ENCODE results near the gene KCNMB4. TPM values are rescaled to one million over a fixed set of nuclear protein-coding genes. Genes with fewer than 3 reads are reported as not detected.

Gene KCNMB4
- total and polyA plus RNA-seq, 4 donors, result 0.46 to 1.3 (median 0.65) TPM

GRCh38 chr12:70383484-70383883, 17.4 kb downstream of the KCNMB4 start (continued):
- TF ChIP-seq, protein P1, sequence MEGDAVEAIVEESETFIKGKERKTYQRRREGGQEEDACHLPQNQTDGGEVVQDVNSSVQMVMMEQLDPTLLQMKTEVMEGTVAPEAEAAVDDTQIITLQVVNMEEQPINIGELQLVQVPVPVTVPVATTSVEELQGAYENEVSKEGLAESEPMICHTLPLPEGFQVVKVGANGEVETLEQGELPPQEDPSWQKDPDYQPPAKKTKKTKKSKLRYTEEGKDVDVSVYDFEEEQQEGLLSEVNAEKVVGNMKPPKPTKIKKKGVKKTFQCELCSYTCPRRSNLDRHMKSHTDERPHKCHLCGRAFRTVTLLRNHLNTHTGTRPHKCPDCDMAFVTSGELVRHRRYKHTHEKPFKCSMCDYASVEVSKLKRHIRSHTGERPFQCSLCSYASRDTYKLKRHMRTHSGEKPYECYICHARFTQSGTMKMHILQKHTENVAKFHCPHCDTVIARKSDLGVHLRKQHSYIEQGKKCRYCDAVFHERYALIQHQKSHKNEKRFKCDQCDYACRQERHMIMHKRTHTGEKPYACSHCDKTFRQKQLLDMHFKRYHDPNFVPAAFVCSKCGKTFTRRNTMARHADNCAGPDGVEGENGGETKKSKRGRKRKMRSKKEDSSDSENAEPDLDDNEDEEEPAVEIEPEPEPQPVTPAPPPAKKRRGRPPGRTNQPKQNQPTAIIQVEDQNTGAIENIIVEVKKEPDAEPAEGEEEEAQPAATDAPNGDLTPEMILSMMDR (IDR thresholded peaks at IDR 0.05; ENCODE audit: low read depth, low read length, missing input control), result no peak
- no peak for TF ChIP-seq ZBTB33 (IDR thresholded peaks at IDR 0.05)
- TF ChIP-seq RAD21 (IDR thresholded peaks at IDR 0.05), result no peak
- no peak for TF ChIP-seq NR2F2 (IDR thresholded peaks at IDR 0.05)
- no peak for TF ChIP-seq JUND (IDR thresholded peaks at IDR 0.05)

DNA sequence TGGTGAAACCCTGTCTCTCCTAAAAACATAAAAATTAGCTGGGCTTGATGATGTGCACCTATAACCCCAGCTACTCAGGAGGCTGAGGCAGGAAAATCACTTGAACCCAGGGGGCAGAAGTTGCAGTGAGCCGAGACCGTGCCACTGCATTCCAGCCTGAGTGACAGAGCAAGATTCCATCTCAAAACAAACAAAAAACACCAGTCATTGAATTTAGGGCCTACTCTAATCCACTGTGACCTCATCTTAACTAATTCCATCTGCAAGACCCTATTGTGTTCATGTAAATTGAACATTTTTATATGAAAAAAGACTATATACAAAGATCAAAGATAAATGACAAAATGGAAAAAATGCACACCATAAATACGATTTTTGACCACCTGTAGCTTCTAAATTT, 17.8 kb downstream of the KCNMB4 start:
- 83% methylated on average over 3 of the region's 3 CpGs for WGBS
- H3K9me3 ChIP-seq (ENCODE audit: control insufficient read depth in 4 of 4, low read length in 3 of 4), result peaks cover 0 to 2% (median 0%) of the 10 kb centered on the region in 4 donors
- H3K9ac ChIP-seq (ENCODE audit: low read depth in 1 of 2, low read length in 2 of 2), result no peak overlapping the region
- no peak overlapping the region for H3K27ac ChIP-seq (ENCODE audit: low read depth in 1 of 2, low read length in 2 of 2)
- H3K27me3 ChIP-seq (ENCODE audit: control insufficient read depth in 4 of 4, insufficient read depth in 4 of 4, low read length in 3 of 4), result no peaks in the 10 kb centered on the region
- H3K4me1 ChIP-seq (ENCODE audit: control insufficient read depth in 4 of 4, insufficient read depth in 4 of 4, low read length in 3 of 4), result no peaks in the 10 kb centered on the region
- no peak overlapping the region for H3K4me3 ChIP-seq (ENCODE audit: low read depth in 1 of 3, low read length in 3 of 3)
- DNase-seq (ENCODE audit: low spot score), result no peak
- H3K36me3 ChIP-seq (ENCODE audit: control insufficient read depth in 4 of 4, insufficient read depth in 3 of 4, low read depth in 1 of 4, low read length in 3 of 4), result no peaks in the 10 kb centered on the region
- no peak for TF ChIP-seq YY1 (IDR thresholded peaks at IDR 0.05)
- no peak for TF ChIP-seq NR2F2 (IDR thresholded peaks at IDR 0.05)
- TF ChIP-seq, protein P2, sequence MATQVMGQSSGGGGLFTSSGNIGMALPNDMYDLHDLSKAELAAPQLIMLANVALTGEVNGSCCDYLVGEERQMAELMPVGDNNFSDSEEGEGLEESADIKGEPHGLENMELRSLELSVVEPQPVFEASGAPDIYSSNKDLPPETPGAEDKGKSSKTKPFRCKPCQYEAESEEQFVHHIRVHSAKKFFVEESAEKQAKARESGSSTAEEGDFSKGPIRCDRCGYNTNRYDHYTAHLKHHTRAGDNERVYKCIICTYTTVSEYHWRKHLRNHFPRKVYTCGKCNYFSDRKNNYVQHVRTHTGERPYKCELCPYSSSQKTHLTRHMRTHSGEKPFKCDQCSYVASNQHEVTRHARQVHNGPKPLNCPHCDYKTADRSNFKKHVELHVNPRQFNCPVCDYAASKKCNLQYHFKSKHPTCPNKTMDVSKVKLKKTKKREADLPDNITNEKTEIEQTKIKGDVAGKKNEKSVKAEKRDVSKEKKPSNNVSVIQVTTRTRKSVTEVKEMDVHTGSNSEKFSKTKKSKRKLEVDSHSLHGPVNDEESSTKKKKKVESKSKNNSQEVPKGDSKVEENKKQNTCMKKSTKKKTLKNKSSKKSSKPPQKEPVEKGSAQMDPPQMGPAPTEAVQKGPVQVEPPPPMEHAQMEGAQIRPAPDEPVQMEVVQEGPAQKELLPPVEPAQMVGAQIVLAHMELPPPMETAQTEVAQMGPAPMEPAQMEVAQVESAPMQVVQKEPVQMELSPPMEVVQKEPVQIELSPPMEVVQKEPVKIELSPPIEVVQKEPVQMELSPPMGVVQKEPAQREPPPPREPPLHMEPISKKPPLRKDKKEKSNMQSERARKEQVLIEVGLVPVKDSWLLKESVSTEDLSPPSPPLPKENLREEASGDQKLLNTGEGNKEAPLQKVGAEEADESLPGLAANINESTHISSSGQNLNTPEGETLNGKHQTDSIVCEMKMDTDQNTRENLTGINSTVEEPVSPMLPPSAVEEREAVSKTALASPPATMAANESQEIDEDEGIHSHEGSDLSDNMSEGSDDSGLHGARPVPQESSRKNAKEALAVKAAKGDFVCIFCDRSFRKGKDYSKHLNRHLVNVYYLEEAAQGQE (IDR thresholded peaks at IDR 0.05), result no peak
- no peak for TF ChIP-seq RAD21 (IDR thresholded peaks at IDR 0.05)
- no peak for TF ChIP-seq GABPA (IDR thresholded peaks at IDR 0.05 in 1 of 2, conservative IDR thresholded peaks at IDR 0.05 in 1 of 2)
- no peak for TF ChIP-seq FOXA2 (IDR thresholded peaks at IDR 0.05)
- no peak for TF ChIP-seq SP1 (IDR thresholded peaks at IDR 0.05)
- no peak for TF ChIP-seq RXRA (IDR thresholded peaks at IDR 0.05)

DNA sequence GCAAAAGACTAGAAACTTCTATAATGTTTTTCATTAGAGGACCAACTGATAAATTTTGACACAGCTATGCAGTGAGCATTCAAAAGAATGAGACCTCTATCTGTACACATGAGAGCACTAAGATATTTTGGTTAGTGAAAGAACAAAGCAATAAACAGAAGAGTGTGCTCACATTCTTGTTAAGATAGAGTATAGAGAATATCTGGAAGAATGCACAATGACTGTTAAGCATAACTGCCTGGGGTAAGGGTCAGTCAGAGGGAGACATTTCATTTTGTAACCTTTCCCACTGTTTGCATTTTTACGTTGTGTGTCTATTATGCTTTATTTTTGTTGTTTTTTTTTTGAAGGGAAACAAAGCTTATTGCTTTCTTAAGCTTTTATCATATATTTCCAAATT, 20.7 kb downstream of the KCNMB4 start:
- no peak for DNase-seq (ENCODE audit: low spot score)
- Histone ChIP-seq H3K36me3 (ENCODE audit: control insufficient read depth in 4 of 4, insufficient read depth in 3 of 4, low read depth in 1 of 4, low read length in 3 of 4) (no peaks in the 10 kb centered on the region), H3K4me3 (ENCODE audit: low read depth in 1 of 3, low read length in 3 of 3) (no peak overlapping the region), H3K4me1 (ENCODE audit: control insufficient read depth in 4 of 4, insufficient read depth in 4 of 4, low read length in 3 of 4) (no peaks in the 10 kb centered on the region), H3K9me3 (ENCODE audit: control insufficient read depth in 4 of 4, low read length in 3 of 4) (no peaks in the 10 kb centered on the region), H3K9ac (ENCODE audit: low read depth in 1 of 2, low read length in 2 of 2) (no peak overlapping the region), H3K27ac (ENCODE audit: low read depth in 1 of 2, low read length in 2 of 2) (no peak overlapping the region), H3K27me3 (ENCODE audit: control insufficient read depth in 4 of 4, insufficient read depth in 4 of 4, low read length in 3 of 4) (no peaks in the 10 kb centered on the region)
- TF ChIP-seq FOXA1 (IDR thresholded peaks at IDR 0.05), result no peak
- TF ChIP-seq YY1 (IDR thresholded peaks at IDR 0.05), result no peak
- TF ChIP-seq, protein P3, sequence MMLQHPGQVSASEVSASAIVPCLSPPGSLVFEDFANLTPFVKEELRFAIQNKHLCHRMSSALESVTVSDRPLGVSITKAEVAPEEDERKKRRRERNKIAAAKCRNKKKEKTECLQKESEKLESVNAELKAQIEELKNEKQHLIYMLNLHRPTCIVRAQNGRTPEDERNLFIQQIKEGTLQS (IDR thresholded peaks at IDR 0.05), result no peak
- TF ChIP-seq HNF4G (IDR thresholded peaks at IDR 0.05), result no peak
- no peak for TF ChIP-seq ZBTB33 (IDR thresholded peaks at IDR 0.05)
- TF ChIP-seq MAX (IDR thresholded peaks at IDR 0.05), result no peak
- TF ChIP-seq, protein P1 (IDR thresholded peaks at IDR 0.05; ENCODE audit: low read depth, low read length, missing input control), result no peak
- TF ChIP-seq RAD21 (IDR thresholded peaks at IDR 0.05), result no peak
- TF ChIP-seq SP1 (IDR thresholded peaks at IDR 0.05), result no peak
- TF ChIP-seq TAF1 (conservative IDR thresholded peaks at IDR 0.05), result no peak
- WGBS, result 83% methylated on average over 1 of the region's 1 CpG
